HCT116 (cell line): ENCODE measurements around the gene MSH3. TPM values are rescaled to one million over a fixed set of nuclear protein-coding genes. Genes with fewer than 3 reads are reported as not detected.

ENCODE experiments used
- ATAC-seq: fragments of 200-7000 bp; cut with Tn5 transposase; 2 replicates; pipeline ENCODE4 v1.9.1; 2020; ENCODE audit warnings: mild to moderate bottlenecking, moderate library complexity
- BruUV-seq: library from RNA; stranded (reverse); fragments of 400-500 nt; replicated peaks from 2 replicates; lab custom pipeline; 2021; lab: Mats Ljungman, UMichigan
- CTCF ChIA-PET: fragments of 300-600 bp; sonication (Branson Sonifier 250); formaldehyde crosslinking; loops from one replicate; lab custom pipeline; 2021; ENCODE audit warnings: antibody characterized with exemption; lab: Charles Lee
- POLR2A ChIA-PET: fragments of 300-600, 350-600 bp; sonication (Branson Sonifier 250); formaldehyde crosslinking; loops from one replicate; lab custom pipeline; 2021; ENCODE audit warnings: antibody characterized with exemption; lab: Charles Lee
- RAD21 ChIA-PET, 2 experiments: fragments of 300-600 bp; sonication (Branson Sonifier 250); formaldehyde crosslinking; loops; one replicate each; lab custom pipeline; 2023; ENCODE audit warnings: low total read pairs in 2 of 2; ENCODE audit not compliant: uncharacterized antibody in 2 of 2, unreplicated experiment in 2 of 2, low non-redundant PET in 1 of 2; lab: Charles Lee
- DNase-seq: peaks from one replicate; pipeline ENCODE4 v3.0.0-alpha.2; 2010; ENCODE audit warnings: low read depth, low spot score
- H2AFZ ChIP-seq: fragments of 200-600 bp; shearing (Covaris generic), sonication (generic); 2 replicates; pipeline ENCODE4 v1.6.1; 2017; ENCODE audit warnings: low read depth, mixed run types, mixed read lengths, antibody characterized with exemption, low read length; ENCODE audit not compliant: poor library complexity, severe bottlenecking
- H3K27ac ChIP-seq: 2 replicates; pipeline ENCODE4 v1.5.1; 2012; ENCODE audit warnings: low read depth, low read length
- H3K27me3 ChIP-seq: fragments of 200-600 bp; sonication (generic); 2 replicates; pipeline ENCODE4 v1.6.1; 2016; ENCODE audit warnings: mixed run types, low read length, mixed read lengths; ENCODE audit not compliant: insufficient read depth
- H3K36me3 ChIP-seq, 2 experiments: fragments of 200-500 bp in 1 of 2; fragments of 200-600 bp in 1 of 2; sonication (Bioruptor generic) in 1 of 2; sonication (generic) in 1 of 2; 2 replicates each; pipeline versions ENCODE4 v1.5.1 to v1.6.1; 2014 to 2016; ENCODE audit warnings: low read length in 2 of 2, inconsistent platforms in 1 of 2, mixed read lengths in 1 of 2, mixed run types in 1 of 2; ENCODE audit not compliant: insufficient read depth in 2 of 2, control insufficient read depth in 1 of 2
- H3K4me1 ChIP-seq, 2 experiments: fragments of 200-600 bp in 1 of 2; sonication (generic) in 1 of 2; 2 replicates each; pipeline versions ENCODE4 v1.5.1 to v1.6.1; 2012 to 2017; ENCODE audit warnings: low read length in 2 of 2, inconsistent platforms in 1 of 2, mild to moderate bottlenecking in 1 of 2, mixed read lengths in 1 of 2, mixed run types in 1 of 2, moderate library complexity in 1 of 2; ENCODE audit not compliant: insufficient read depth in 2 of 2, control insufficient read depth in 1 of 2
- H3K4me2 ChIP-seq: fragments of 200-600 bp; sonication (generic); 2 replicates; pipeline ENCODE4 v1.6.1; 2017; ENCODE audit warnings: mixed run types, low read length, mixed read lengths
- H3K4me3 ChIP-seq, 2 experiments: fragments of 200-600 bp in 1 of 2; sonication (generic) in 1 of 2; replicated peaks in 1 of 2; 2 replicates each; pipeline ENCODE4 v1.5.1; 2011 to 2016; ENCODE audit warnings: low read length in 2 of 2, control low read depth in 1 of 2, low read depth in 1 of 2, mild to moderate bottlenecking in 1 of 2, mixed read lengths in 1 of 2, mixed run types in 1 of 2
- H3K79me2 ChIP-seq: fragments of 200-600 bp; sonication (generic); 2 replicates; pipeline ENCODE4 v1.6.1; 2017; ENCODE audit warnings: mild to moderate bottlenecking, mixed run types, low read length, moderate library complexity, mixed read lengths; ENCODE audit not compliant: insufficient read depth
- H3K9ac ChIP-seq: fragments of 200-600 bp; sonication (generic); 2 replicates; pipeline ENCODE4 v1.6.1; 2016; ENCODE audit warnings: low read length, mixed read lengths
- H3K9me2 ChIP-seq: fragments of 200-600 bp; sonication (generic), shearing (Covaris generic); 2 replicates; pipeline ENCODE4 v1.6.1; 2017; ENCODE audit warnings: mixed run types, mild to moderate bottlenecking, moderate library complexity; ENCODE audit not compliant: insufficient read depth
- H3K9me3 ChIP-seq, 2 experiments: fragments of 200-500 bp in 1 of 2; fragments of 200-600 bp in 1 of 2; sonication (Bioruptor generic) in 1 of 2; sonication (generic) in 1 of 2; 2 replicates each; pipeline ENCODE4 v1.6.1; 2014 to 2017; ENCODE audit warnings: low read length in 2 of 2, mixed read lengths in 2 of 2, inconsistent platforms in 1 of 2, low read depth in 1 of 2, mild to moderate bottlenecking in 1 of 2, mixed run types in 1 of 2, moderate library complexity in 1 of 2; ENCODE audit not compliant: control insufficient read depth in 1 of 2, insufficient read depth in 1 of 2
- H4K20me1 ChIP-seq: fragments of 200-600 bp; sonication (generic), shearing (Covaris generic); 2 replicates; pipeline ENCODE4 v1.6.1; 2017; ENCODE audit warnings: mixed run types, mild to moderate bottlenecking, moderate library complexity; ENCODE audit not compliant: insufficient read depth
- EZH2phosphoT487 ChIP-seq: fragments of 200-600 bp; IDR thresholded peaks from 2 replicates; pipeline ENCODE4 v1.6.1; 2018; ENCODE audit warnings: antibody characterized with exemption, borderline replicate concordance
- FOSL1 ChIP-seq: IDR thresholded peaks from 2 replicates; pipeline ENCODE4 v1.6.1; 2012; ENCODE audit warnings: low read depth
- JUND ChIP-seq: IDR thresholded peaks from 2 replicates; pipeline ENCODE4 v1.6.1; 2012
- POLR2A ChIP-seq: IDR thresholded peaks from 2 replicates; pipeline ENCODE4 v1.7.0; 2011; ENCODE audit warnings: borderline replicate concordance; ENCODE audit not compliant: insufficient read depth, insufficient read length; ENCODE audit errors: extremely low read depth
- POLR2AphosphoS5 ChIP-seq: IDR thresholded peaks from 2 replicates; pipeline ENCODE4 v1.6.1; 2011; ENCODE audit warnings: mild to moderate bottlenecking, low read depth, low read length, moderate library complexity
- SIN3A ChIP-seq: IDR thresholded peaks from 2 replicates; pipeline ENCODE4 v1.6.1; 2012; ENCODE audit warnings: low read depth
- SP1 ChIP-seq: IDR thresholded peaks from 2 replicates; pipeline ENCODE4 v1.6.1; 2012; ENCODE audit warnings: low read depth
- TCF7L2 ChIP-seq: IDR thresholded peaks from 2 replicates; pipeline ENCODE4 v1.7.0; 2011; ENCODE audit warnings: borderline replicate concordance, inconsistent platforms; ENCODE audit not compliant: insufficient read depth, insufficient read length; ENCODE audit errors: extremely low read depth
- YY1 ChIP-seq: IDR thresholded peaks from 2 replicates; pipeline ENCODE4 v1.6.1; 2011; ENCODE audit warnings: low read length, low read depth, moderate library complexity, mild to moderate bottlenecking; ENCODE audit not compliant: insufficient replicate concordance; ENCODE audit errors: extremely low read depth
- intact Hi-C: fragments of 100-400 bp; cut with micrococcal nuclease; formaldehyde crosslinking; loops from 2 replicates; pipeline ENCODE4 v1.10.0; 2022
- total RNA-seq: library from RNA; stranded (reverse); gene quantifications from one replicate; pipeline ENCODE4 v1.2.1, GENCODE V29; 2021; ENCODE audit not compliant: unreplicated experiment
- TF ChIP-seq, protein P1 (sequence below): IDR thresholded peaks from 2 replicates; pipeline ENCODE4 v1.6.1; 2012
- TF ChIP-seq, protein P2 (sequence below): IDR thresholded peaks from 2 replicates; pipeline ENCODE4 v1.6.1; 2012; ENCODE audit warnings: low read depth
- TF ChIP-seq, protein P3 (sequence below): IDR thresholded peaks from 2 replicates; pipeline ENCODE4 v1.6.1; 2012
- TF ChIP-seq, protein P4 (sequence below): IDR thresholded peaks from 2 replicates; pipeline ENCODE4 v1.6.1; 2011; ENCODE audit warnings: mild to moderate bottlenecking, low read length, moderate library complexity; ENCODE audit not compliant: insufficient replicate concordance; ENCODE audit errors: extremely low read depth

MSH3 gene
- total RNA-seq, 1 experiment from 2014 or later = 4.9 TPM

DNA sequence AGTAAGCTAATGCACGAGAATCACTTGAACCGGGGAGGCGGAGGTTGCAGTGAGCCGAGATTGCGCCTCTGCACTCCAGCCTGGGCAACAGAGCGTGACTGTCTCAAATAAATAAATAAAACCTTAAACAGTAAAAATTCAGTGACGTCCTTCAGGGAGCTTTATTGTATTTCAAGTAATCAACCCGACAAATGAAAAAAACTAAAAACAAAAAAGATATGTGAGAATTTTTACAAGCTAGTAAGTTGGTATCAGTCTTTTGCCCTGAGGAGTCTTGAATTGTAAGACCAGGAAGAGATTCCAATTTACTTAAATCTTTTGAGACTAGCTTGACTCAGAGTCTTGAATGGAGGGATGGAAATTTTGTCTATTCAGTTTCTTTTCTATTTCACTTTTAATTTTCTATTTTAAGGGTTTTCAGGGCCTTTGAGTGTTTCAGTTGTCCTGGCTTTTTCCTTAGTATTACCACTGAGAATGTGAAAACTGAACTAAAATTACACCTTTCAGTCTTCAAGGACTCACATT, 126.4 kb downstream of the MSH3 start:
- POLR2A ChIA-PET = no interaction called here
- H3K4me3 ChIP-seq = no peak overlapping the region
- H3K4me1 ChIP-seq = peaks cover 6 to 26% of the 10 kb centered on the region in 2 experiments
- 0 out of 2 replicates have a peak, but pooled peaks cover 3% of the 10 kb centered on the region for H4K20me1 ChIP-seq
- BruUV-seq = no TSS peak
- no peaks in the 10 kb centered on the region for H3K79me2 ChIP-seq
- CTCF ChIA-PET = no interaction called here
- no peak for TF ChIP-seq EZH2phosphoT487
- TF ChIP-seq, protein P1, sequence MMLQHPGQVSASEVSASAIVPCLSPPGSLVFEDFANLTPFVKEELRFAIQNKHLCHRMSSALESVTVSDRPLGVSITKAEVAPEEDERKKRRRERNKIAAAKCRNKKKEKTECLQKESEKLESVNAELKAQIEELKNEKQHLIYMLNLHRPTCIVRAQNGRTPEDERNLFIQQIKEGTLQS = no peak
- TF ChIP-seq SIN3A = no peak
- TF ChIP-seq FOSL1 = no peak
- TF ChIP-seq, protein P2, sequence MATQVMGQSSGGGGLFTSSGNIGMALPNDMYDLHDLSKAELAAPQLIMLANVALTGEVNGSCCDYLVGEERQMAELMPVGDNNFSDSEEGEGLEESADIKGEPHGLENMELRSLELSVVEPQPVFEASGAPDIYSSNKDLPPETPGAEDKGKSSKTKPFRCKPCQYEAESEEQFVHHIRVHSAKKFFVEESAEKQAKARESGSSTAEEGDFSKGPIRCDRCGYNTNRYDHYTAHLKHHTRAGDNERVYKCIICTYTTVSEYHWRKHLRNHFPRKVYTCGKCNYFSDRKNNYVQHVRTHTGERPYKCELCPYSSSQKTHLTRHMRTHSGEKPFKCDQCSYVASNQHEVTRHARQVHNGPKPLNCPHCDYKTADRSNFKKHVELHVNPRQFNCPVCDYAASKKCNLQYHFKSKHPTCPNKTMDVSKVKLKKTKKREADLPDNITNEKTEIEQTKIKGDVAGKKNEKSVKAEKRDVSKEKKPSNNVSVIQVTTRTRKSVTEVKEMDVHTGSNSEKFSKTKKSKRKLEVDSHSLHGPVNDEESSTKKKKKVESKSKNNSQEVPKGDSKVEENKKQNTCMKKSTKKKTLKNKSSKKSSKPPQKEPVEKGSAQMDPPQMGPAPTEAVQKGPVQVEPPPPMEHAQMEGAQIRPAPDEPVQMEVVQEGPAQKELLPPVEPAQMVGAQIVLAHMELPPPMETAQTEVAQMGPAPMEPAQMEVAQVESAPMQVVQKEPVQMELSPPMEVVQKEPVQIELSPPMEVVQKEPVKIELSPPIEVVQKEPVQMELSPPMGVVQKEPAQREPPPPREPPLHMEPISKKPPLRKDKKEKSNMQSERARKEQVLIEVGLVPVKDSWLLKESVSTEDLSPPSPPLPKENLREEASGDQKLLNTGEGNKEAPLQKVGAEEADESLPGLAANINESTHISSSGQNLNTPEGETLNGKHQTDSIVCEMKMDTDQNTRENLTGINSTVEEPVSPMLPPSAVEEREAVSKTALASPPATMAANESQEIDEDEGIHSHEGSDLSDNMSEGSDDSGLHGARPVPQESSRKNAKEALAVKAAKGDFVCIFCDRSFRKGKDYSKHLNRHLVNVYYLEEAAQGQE = no peak
- TF ChIP-seq, protein P3, sequence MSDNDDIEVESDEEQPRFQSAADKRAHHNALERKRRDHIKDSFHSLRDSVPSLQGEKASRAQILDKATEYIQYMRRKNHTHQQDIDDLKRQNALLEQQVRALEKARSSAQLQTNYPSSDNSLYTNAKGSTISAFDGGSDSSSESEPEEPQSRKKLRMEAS = no peak
- TF ChIP-seq YY1 = no peak
- no peak for TF ChIP-seq JUND
- TF ChIP-seq POLR2A = no peak
- TF ChIP-seq, protein P4, sequence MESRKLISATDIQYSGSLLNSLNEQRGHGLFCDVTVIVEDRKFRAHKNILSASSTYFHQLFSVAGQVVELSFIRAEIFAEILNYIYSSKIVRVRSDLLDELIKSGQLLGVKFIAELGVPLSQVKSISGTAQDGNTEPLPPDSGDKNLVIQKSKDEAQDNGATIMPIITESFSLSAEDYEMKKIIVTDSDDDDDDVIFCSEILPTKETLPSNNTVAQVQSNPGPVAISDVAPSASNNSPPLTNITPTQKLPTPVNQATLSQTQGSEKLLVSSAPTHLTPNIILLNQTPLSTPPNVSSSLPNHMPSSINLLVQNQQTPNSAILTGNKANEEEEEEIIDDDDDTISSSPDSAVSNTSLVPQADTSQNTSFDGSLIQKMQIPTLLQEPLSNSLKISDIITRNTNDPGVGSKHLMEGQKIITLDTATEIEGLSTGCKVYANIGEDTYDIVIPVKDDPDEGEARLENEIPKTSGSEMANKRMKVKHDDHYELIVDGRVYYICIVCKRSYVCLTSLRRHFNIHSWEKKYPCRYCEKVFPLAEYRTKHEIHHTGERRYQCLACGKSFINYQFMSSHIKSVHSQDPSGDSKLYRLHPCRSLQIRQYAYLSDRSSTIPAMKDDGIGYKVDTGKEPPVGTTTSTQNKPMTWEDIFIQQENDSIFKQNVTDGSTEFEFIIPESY = no peak
- TF ChIP-seq TCF7L2 = no peak
- no peak for TF ChIP-seq POLR2AphosphoS5
- no peak for TF ChIP-seq SP1
- intact Hi-C loops = no loop called here
- H2AFZ ChIP-seq = no peak overlapping the region
- DNase-seq (no peak), ATAC-seq (0 out of 2 replicates have a peak, but pooled peaks have one; percentile 12)
- H3K9ac ChIP-seq = 0 out of 2 replicates have a peak overlapping the region, but pooled peaks have one; percentile 15
- no peaks in the 10 kb centered on the region for H3K36me3 ChIP-seq
- H3K27ac ChIP-seq = peak overlapping the region; percentile 23; the same call in 1 of the 2 replicates
- H3K9me2 ChIP-seq = no peaks in the 10 kb centered on the region
- H3K4me2 ChIP-seq = peak overlapping the region; percentile 66
- H3K27me3 ChIP-seq = no peaks in the 10 kb centered on the region
- RAD21 ChIA-PET = no interaction called here
- H3K9me3 ChIP-seq = no peaks in the 10 kb centered on the region
